Measurements from ENCODE around the gene ARL2BP. TPM values are rescaled to one million over a fixed set of nuclear protein-coding genes. Genes with fewer than 3 reads are reported as not detected.
A peak's percentile ranks its signal among the peaks of the same experiment; 100 is the strongest.

Gene ARL2BP
- total RNA-seq, 4 donors from 2014 or later: 10.3 to 39.6 (median 36.5) TPM

DNA sequence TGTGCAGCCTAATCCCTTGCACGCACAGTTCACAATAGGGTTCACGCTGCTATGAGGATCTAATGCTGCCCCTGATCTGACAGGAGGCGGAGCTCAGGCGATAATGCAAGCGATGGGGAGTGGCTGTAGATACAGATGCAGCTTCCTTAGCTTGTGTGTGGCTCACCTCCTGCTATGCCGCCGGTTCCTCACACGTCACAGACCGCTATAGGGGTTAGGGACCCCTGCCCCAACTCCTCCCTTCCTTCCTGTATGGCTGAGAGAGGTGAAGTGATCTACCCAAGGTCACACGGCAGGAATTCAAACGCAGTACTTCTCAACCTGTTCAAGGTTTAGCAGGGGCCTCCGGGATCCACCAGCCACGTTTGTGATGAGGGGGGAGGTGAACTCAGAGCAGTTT, 52.8 kb downstream of the ARL2BP start:
- in situ Hi-C loops (cut with MboI; ENCODE audit: low pct_ligation_motif_present in 1 of 4, low pct_unique_long_range_greater_than_20kb in 1 of 4, low sequenced_read_pairs in 3 of 4): no loop called here
- H3K27ac ChIP-seq: no peak overlapping the region
- 29% methylated on average over 13 of the region's 13 CpGs; no CpG with 5 or more reads in 1 of the 2 donors for WGBS, 2 donors (ENCODE audit: low coverage in 1 of 2)
- peaks cover 9 to 20% (median 14%) of the 10 kb centered on the region in 4 donors for H3K4me1 ChIP-seq
- no peaks in the 10 kb centered on the region for H3K36me3 ChIP-seq
- no peaks in the 10 kb centered on the region for H3K27me3 ChIP-seq
- TF ChIP-seq POLR2AphosphoS5 (IDR thresholded peaks at IDR 0.05) (no peak), EP300 (IDR thresholded peaks at IDR 0.05; ENCODE audit: low read depth) (no peak), POLR2A (IDR thresholded peaks at IDR 0.05) (no peak)
- TF ChIP-seq, protein P1, sequence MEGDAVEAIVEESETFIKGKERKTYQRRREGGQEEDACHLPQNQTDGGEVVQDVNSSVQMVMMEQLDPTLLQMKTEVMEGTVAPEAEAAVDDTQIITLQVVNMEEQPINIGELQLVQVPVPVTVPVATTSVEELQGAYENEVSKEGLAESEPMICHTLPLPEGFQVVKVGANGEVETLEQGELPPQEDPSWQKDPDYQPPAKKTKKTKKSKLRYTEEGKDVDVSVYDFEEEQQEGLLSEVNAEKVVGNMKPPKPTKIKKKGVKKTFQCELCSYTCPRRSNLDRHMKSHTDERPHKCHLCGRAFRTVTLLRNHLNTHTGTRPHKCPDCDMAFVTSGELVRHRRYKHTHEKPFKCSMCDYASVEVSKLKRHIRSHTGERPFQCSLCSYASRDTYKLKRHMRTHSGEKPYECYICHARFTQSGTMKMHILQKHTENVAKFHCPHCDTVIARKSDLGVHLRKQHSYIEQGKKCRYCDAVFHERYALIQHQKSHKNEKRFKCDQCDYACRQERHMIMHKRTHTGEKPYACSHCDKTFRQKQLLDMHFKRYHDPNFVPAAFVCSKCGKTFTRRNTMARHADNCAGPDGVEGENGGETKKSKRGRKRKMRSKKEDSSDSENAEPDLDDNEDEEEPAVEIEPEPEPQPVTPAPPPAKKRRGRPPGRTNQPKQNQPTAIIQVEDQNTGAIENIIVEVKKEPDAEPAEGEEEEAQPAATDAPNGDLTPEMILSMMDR (IDR thresholded peaks at IDR 0.05): no peak
- no peak for DNase-seq
- H3K4me3 ChIP-seq: no peak overlapping the region
- no peaks in the 10 kb centered on the region for H3K9me3 ChIP-seq
- intact Hi-C loops (cut with DNase I; ENCODE audit: low total_unique reads): no loop called here

DNA sequence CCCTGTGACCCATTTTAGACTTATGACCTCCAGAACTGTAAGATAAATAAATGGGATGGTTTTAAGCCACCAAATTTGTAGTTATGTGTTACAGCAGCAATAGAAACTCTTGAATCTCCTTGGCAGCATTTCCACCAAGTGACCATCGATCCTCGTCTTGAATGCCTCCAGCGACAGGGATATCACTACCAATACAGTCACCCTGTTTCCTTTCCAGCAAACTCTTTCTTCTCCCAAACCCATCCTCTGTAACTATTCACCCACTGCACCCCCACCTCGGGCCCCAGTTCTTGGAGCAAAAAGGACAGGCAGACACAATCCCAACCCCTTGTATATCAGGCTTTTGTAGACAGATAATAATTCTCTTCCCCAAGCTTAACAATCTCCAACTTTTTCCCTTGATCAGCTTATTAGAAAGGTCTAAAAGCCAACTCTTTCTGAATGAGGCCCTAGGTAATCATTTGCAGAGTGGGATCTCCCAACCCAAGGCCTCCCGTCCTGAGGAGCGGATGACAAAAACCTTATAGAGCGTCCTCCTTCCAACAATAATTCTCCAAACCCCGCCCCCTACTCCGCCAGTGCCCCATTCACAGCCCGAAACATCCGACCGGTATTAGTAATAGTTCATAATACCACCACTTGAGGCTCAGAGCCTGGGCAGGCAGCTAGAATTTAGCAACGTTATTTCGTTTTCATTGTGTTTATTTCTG, 54.1 kb downstream of the ARL2BP start:
- H3K4me3 ChIP-seq: peak overlapping the region in 3 of 4 donors; percentile 27 to 52 (median 36)
- intact Hi-C loops (cut with DNase I; ENCODE audit: low total_unique reads): no loop called here
- in situ Hi-C loops (cut with MboI; ENCODE audit: low pct_ligation_motif_present in 1 of 4, low pct_unique_long_range_greater_than_20kb in 1 of 4, low sequenced_read_pairs in 3 of 4): no loop called here

DNA sequence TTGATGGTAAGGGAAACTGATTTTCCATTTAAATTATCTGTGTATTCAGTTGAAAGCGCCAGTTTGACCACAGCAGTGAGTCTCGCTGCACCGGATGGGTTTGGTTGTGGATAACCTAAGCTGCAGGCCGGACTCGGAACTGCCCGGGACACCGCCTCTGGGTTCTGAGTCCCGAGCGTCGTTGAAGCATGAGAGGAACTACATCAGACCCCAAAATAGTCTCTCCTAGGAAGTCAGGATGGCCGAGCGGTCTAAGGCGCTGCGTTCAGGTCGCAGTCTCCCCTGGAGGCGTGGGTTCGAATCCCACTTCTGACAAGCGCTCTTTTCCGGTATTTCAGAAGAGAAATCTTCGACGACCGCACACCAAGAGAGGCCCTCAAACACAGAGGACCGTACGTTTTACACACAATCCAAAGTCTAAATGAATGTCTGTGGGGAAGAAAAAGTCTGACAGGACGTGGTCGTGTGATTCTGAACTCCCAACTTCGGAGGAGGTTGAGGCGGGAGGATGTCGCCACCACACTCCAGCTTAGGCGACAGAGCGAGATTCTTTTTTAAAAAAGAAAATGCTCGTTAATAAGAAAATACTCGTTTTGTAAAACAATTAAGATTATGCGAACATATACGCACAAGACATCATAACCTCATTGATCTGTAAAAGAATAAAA, 54.8 kb downstream of the ARL2BP start:
- in situ Hi-C loops (cut with MboI; ENCODE audit: low pct_ligation_motif_present in 1 of 4, low pct_unique_long_range_greater_than_20kb in 1 of 4, low sequenced_read_pairs in 3 of 4) (loop anchor here (5.0 to 10.0 kb wide), 4 partner anchors 115 to 225 kb away; no protein-coding TSS in a partner anchor), intact Hi-C loops (cut with DNase I; ENCODE audit: low total_unique reads) (loop anchor here (2.0 kb wide), 1 partner anchor 119 kb away; no protein-coding TSS in a partner anchor)
- Histone ChIP-seq H3K27ac (peak overlapping the region; percentile 88 to 96 (median 92)), H3K4me1 (peaks cover 9 to 32% (median 24%) of the 10 kb centered on the region in 4 donors), H3K4me3 (peak overlapping the region; percentile 27 to 52 (median 32)), H3K9me3 (no peaks in the 10 kb centered on the region), H3K27me3 (no peaks in the 10 kb centered on the region), H3K36me3 (no peaks in the 10 kb centered on the region)
- TF ChIP-seq POLR2A (IDR thresholded peaks at IDR 0.05) (no peak), POLR2AphosphoS5 (IDR thresholded peaks at IDR 0.05) (peak in 1 of 3 donors; percentile 20), EP300 (IDR thresholded peaks at IDR 0.05; ENCODE audit: low read depth) (no peak)
- TF ChIP-seq, protein P1 (IDR thresholded peaks at IDR 0.05): peak in 4 of 5 experiments; percentile 24 to 75 (median 50)
- DNase-seq: peak; percentile 90
- WGBS, 2 donors (ENCODE audit: low coverage in 1 of 2): 1% methylated on average over 11 to 35 of the region's 35 CpGs

More for the DNA sequence above, 54.1 kb downstream of the ARL2BP start:
- TF ChIP-seq POLR2AphosphoS5 (IDR thresholded peaks at IDR 0.05) (no peak), EP300 (IDR thresholded peaks at IDR 0.05; ENCODE audit: low read depth) (no peak)
- TF ChIP-seq, protein P1 (IDR thresholded peaks at IDR 0.05): peak in 1 of 5 experiments; percentile 36
- Histone ChIP-seq H3K36me3 (no peaks in the 10 kb centered on the region), H3K9me3 (no peaks in the 10 kb centered on the region), H3K27ac (peak overlapping the region; percentile 88 to 96 (median 92)), H3K4me1 (peaks cover 9 to 25% (median 19%) of the 10 kb centered on the region in 4 donors), H3K27me3 (no peaks in the 10 kb centered on the region)
- 17 to 26% methylated on average over 7 to 14 of the region's 14 CpGs for WGBS, 2 donors (ENCODE audit: low coverage in 1 of 2)
- peak; percentile 50 for DNase-seq
